GM18526 (cell line): Measurements from ENCODE around the gene MRPL2.

Experiments used
- POLR2A ChIP-seq: IDR thresholded peaks from 3 replicates; pipeline ENCODE4 v1.6.1; 2011; ENCODE audit not compliant: insufficient read length; ENCODE audit errors: extremely low read depth

The MRPL2 gene

GRCh38 chr6:43059168-43060033 lies at the start of gene MRPL2, which contains the start of gene KLC4:
Gene MRPL2 (minus strand): TSS chr6:43059434. CDS start chr6:43059381, 53 bp downstream.
Gene KLC4 (plus strand): TSS chr6:43059631. CDS start chr6:43061336, 1,705 bp downstream.
- TF ChIP-seq POLR2A, result peak; percentile 91

GRCh38 chr6:43107344-43108062 lies 48.3 kb upstream of the MRPL2 start:
- no peak for TF ChIP-seq POLR2A

GRCh38 chr6:43105538-43106222 lies 46.4 kb upstream of the MRPL2 start:
- TF ChIP-seq POLR2A, result no peak

GRCh38 chr6:43103253-43103876 lies 44.1 kb upstream of the MRPL2 start:
- no peak for TF ChIP-seq POLR2A

GRCh38 chr6:43101497-43101896 lies 42.3 kb upstream of the MRPL2 start:
- TF ChIP-seq POLR2A, result no peak

GRCh38 chr6:43097502-43097901 lies 38.3 kb upstream of the MRPL2 start:
- TF ChIP-seq POLR2A, result no peak

- TF ChIP-seq POLR2A, result no peak
Observed at GRCh38 chr6:43097098-43097489, 37.9 kb upstream of the MRPL2 start.

GRCh38 chr6:43096451-43097097 lies 37.3 kb upstream of the MRPL2 start:
- TF ChIP-seq POLR2A, result peak; percentile 13

- no peak for TF ChIP-seq POLR2A
Observed at GRCh38 chr6:43095939-43096338, 36.7 kb upstream of the MRPL2 start.

- no peak for TF ChIP-seq POLR2A
Observed at GRCh38 chr6:43093436-43094289, 34.4 kb upstream of the MRPL2 start.

GRCh38 chr6:43092635-43093034 lies 33.4 kb upstream of the MRPL2 start:
- no peak for TF ChIP-seq POLR2A

- no peak for TF ChIP-seq POLR2A
Observed at GRCh38 chr6:43091436-43091991, 32.3 kb upstream of the MRPL2 start.

- TF ChIP-seq POLR2A, result no peak
Observed at GRCh38 chr6:43091020-43091419, 31.8 kb upstream of the MRPL2 start.
